CD4-positive, CD25-positive, alpha-beta regulatory T cell (primary cell): ENCODE data around the gene SORCS2. TPM values are rescaled to one million over a fixed set of nuclear protein-coding genes. Genes with fewer than 3 reads are reported as not detected.

Experiments used
- ATAC-seq, 2 donors: fragments of 150-1000 bp; cut with Tn5 transposase; one replicate each; pipeline ENCODE4 v1.10.0; 2021; ENCODE audit warnings: low read depth in 2 of 2, moderate number of reproducible peaks in 2 of 2, moderate library complexity in 1 of 2
- DNase-seq, 3 donors: peaks; one replicate each; pipeline versions ENCODE4 v3.0.0 to v3.0.0-alpha.2; 2012 to 2022; ENCODE audit warnings: mixed read lengths in 1 of 3
- H3K27ac ChIP-seq: one replicate; pipeline ENCODE4 v1.7.0; 2013; ENCODE audit warnings: mild to moderate bottlenecking, low read length; ENCODE audit not compliant: insufficient read depth, poor library complexity, severe bottlenecking
- H3K27me3 ChIP-seq: one replicate; pipeline ENCODE4 v1.7.0; 2013; ENCODE audit warnings: low read length; ENCODE audit not compliant: control insufficient read depth, insufficient read depth
- H3K36me3 ChIP-seq: one replicate; pipeline ENCODE4 v1.7.0; 2013; ENCODE audit warnings: mild to moderate bottlenecking, low read length, moderate library complexity; ENCODE audit not compliant: control insufficient read depth, insufficient read depth
- H3K4me1 ChIP-seq: 2 replicates; pipeline ENCODE4 v1.7.0; 2013; ENCODE audit warnings: mild to moderate bottlenecking, low read length; ENCODE audit not compliant: insufficient read depth, control insufficient read depth, poor library complexity, severe bottlenecking
- H3K4me3 ChIP-seq: one replicate; pipeline ENCODE4 v1.7.0; 2013; ENCODE audit warnings: low read depth, mild to moderate bottlenecking, low read length, moderate library complexity
- H3K9me3 ChIP-seq, 2 experiments: 1 replicate in 1 of 2; 2 replicates in 1 of 2; pipeline ENCODE4 v1.7.0; 2013; ENCODE audit warnings: low read length in 2 of 2, mild to moderate bottlenecking in 1 of 2, moderate library complexity in 1 of 2; ENCODE audit not compliant: control insufficient read depth in 2 of 2
- H3K27ac Mint-ChIP-seq, 3 donors: one replicate each; pipeline ENCODE4 v1.8.0; 2020 to 2022; ENCODE audit warnings: mild to moderate bottlenecking in 3 of 3, mixed read lengths in 3 of 3, moderate library complexity in 2 of 3
- H3K27me3 Mint-ChIP-seq: one replicate; pipeline ENCODE4 v1.8.0; 2022; ENCODE audit warnings: mild to moderate bottlenecking, mixed read lengths
- H3K36me3 Mint-ChIP-seq: one replicate; pipeline ENCODE4 v1.8.0; 2020; ENCODE audit warnings: mixed read lengths
- H3K4me1 Mint-ChIP-seq, 4 donors: one replicate each; pipeline ENCODE4 v1.8.0; 2020 to 2022; ENCODE audit warnings: mixed read lengths in 4 of 4, mild to moderate bottlenecking in 1 of 4
- H3K4me3 Mint-ChIP-seq, 4 donors: one replicate each; pipeline ENCODE4 v1.8.0; 2020 to 2022; ENCODE audit warnings: mild to moderate bottlenecking in 4 of 4, mixed read lengths in 4 of 4, moderate library complexity in 3 of 4
- H3K9me3 Mint-ChIP-seq, 7 donors: one replicate each; pipeline ENCODE4 v1.8.0; 2020 to 2022; ENCODE audit warnings: mixed read lengths in 7 of 7, mild to moderate bottlenecking in 3 of 7, moderate library complexity in 2 of 7
- polyA plus RNA-seq, 4 donors: library from polyadenylated mRNA; unstranded; fragments of 300-500 nt; fragmentation: Illumina TruSeq; gene quantifications; one replicate each; pipeline ENCODE4 v1.2.3, GENCODE V29; 2021
- total RNA-seq: library from RNA; stranded (reverse); gene quantifications from one replicate; pipeline ENCODE4 v1.2.3, GENCODE V29; 2022

SORCS2 gene
- total and polyA plus RNA-seq, 5 donors from 2014 or later: not detected

DNA sequence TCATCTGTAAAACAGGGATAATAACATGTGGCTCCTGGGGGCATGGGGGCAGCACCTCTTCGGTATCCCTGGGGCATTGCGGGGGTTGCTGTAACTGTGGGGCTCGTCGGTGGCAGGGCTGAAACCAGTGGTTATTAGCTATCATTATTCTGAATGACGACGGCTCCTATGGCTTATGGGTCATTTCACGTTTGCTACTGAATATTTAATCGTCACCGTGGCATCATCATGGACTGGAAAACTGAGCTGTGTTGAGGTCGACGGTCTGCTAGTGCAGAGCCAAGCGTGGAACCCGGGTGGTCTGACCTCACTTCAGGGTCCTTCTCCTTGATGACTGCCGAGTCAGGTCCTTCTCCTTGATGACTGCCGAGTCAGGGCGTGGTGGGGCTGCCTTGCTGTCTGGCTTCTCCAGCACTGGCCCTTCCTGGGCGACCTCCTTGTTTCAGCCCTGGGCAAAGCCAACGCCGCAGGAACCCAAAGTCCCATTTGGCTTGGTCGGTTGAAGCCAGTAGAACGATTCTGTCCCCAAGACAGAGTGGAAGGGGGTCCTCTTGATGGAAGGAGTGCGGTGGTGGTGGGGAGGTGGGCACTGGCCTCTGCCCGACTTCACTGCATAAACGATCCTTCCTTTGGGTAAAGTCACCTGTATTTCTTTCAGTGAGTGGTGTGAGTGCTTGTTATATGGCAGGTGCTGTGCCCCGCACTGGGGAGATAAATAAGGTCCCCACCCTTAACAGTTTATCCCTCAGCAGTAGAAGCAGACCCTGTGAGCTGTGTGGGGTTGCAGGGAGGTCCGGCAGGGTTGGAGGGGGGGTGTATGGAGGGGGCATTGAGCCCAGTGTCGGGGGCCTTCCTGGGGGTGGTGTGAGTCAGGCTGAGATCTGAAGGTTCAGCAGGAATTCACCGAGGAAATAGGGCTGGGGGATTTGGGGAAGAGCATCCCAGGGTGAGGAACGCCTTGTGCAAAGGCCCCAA lies 201.6 kb downstream of the SORCS2 start:
- no peak for ATAC-seq
- no peak overlapping the region for H3K27ac Mint-ChIP-seq
- no peak overlapping the region for H3K27ac ChIP-seq
- DNase-seq: no peak
- H3K36me3 Mint-ChIP-seq: no peaks in the 10 kb centered on the region
- no peaks in the 10 kb centered on the region for H3K9me3 Mint-ChIP-seq
- no peaks in the 10 kb centered on the region for H3K4me1 Mint-ChIP-seq
- H3K36me3 ChIP-seq: no peaks in the 10 kb centered on the region
- H3K9me3 ChIP-seq: no peaks in the 10 kb centered on the region
- H3K4me1 ChIP-seq: no peaks in the 10 kb centered on the region
- H3K27me3 ChIP-seq: no peaks in the 10 kb centered on the region
- no peak overlapping the region for H3K4me3 ChIP-seq
- H3K27me3 Mint-ChIP-seq: peaks cover 11% of the 10 kb centered on the region
- H3K4me3 Mint-ChIP-seq: no peak overlapping the region

DNA sequence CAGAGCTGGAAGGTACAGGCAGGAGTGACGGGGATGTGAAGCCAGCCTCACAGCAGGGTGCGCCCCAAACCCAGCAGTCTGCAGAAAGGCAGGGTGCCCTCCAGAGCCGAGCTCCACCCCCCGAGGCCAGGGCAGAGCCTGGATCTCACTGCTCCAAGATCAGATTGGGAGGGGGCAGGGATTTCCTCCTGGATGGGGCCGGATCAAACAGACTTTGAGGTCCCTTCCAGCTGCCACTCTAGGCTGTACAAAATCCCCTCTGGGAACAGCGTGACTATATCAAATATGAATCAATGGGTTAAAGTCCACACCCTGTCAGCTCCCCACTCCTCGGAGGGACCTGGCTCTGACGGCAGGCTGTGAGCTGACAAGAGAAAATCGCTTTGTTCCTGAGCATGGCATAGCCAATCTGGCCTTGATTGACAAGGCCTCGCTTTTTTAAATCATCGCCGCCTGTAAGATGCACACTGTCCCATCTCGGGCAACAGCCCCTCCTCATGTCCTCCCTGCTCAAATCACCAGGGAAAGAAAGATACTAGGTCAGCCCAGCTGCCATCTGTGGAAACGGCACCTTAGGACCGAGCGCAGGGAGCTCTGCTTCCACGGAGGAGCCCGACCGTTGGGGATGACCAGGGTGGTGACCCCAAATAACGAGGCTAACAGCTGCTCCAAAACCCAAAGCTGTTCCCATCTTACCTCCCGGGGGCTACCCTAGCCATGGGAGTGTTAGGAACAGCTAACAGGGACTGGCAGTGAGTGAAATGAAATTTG lies 202.5 kb downstream of the SORCS2 start:
- Mint-ChIP-seq H3K9me3 (no peaks in the 10 kb centered on the region), H3K4me1 (no peaks in the 10 kb centered on the region), H3K27me3 (peaks cover 12% of the 10 kb centered on the region), H3K36me3 (no peaks in the 10 kb centered on the region), H3K27ac (no peak overlapping the region), H3K4me3 (no peak overlapping the region)
- DNase-seq (no peak), ATAC-seq (no peak)
- Histone ChIP-seq H3K4me3 (no peak overlapping the region), H3K9me3 (no peaks in the 10 kb centered on the region), H3K36me3 (no peaks in the 10 kb centered on the region), H3K4me1 (no peaks in the 10 kb centered on the region), H3K27me3 (peaks cover 3% of the 10 kb centered on the region), H3K27ac (no peak overlapping the region)

- H3K4me3 Mint-ChIP-seq: no peak overlapping the region
- Histone ChIP-seq H3K9me3 (no peaks in the 10 kb centered on the region), H3K4me3 (no peak overlapping the region), H3K27me3 (peaks cover 3% of the 10 kb centered on the region), H3K36me3 (no peaks in the 10 kb centered on the region), H3K4me1 (no peaks in the 10 kb centered on the region), H3K27ac (no peak overlapping the region)
- no peaks in the 10 kb centered on the region for H3K36me3 Mint-ChIP-seq
- no peaks in the 10 kb centered on the region for H3K4me1 Mint-ChIP-seq
- no peak overlapping the region for H3K27ac Mint-ChIP-seq
- DNase-seq (no peak), ATAC-seq (no peak)
- peaks cover 0 to 4% (median 0%) of the 10 kb centered on the region in 7 donors for H3K9me3 Mint-ChIP-seq
- H3K27me3 Mint-ChIP-seq: peaks cover 16% of the 10 kb centered on the region
These were observed 203.3 kb downstream of the SORCS2 start for GRCh38 chr4:7395645-7396044.

- Mint-ChIP-seq H3K4me3 (no peak overlapping the region), H3K9me3 (peaks cover 0 to 6% (median 0%) of the 10 kb centered on the region in 7 donors), H3K36me3 (no peaks in the 10 kb centered on the region), H3K27ac (no peak overlapping the region), H3K4me1 (no peaks in the 10 kb centered on the region), H3K27me3 (peaks cover 16% of the 10 kb centered on the region)
- Histone ChIP-seq H3K36me3 (no peaks in the 10 kb centered on the region), H3K4me3 (no peak overlapping the region), H3K4me1 (no peaks in the 10 kb centered on the region), H3K27ac (no peak overlapping the region), H3K27me3 (peaks cover 3% of the 10 kb centered on the region), H3K9me3 (no peaks in the 10 kb centered on the region)
- DNase-seq: no peak
- ATAC-seq: no peak
These were observed 204.0 kb downstream of the SORCS2 start for GRCh38 chr4:7396186-7396910.

GRCh38 chr4:7397206-7398103 lies 205.1 kb downstream of the SORCS2 start:
- Mint-ChIP-seq H3K9me3 (peaks cover 0 to 6% (median 0%) of the 10 kb centered on the region in 7 donors), H3K27ac (no peak overlapping the region), H3K36me3 (no peaks in the 10 kb centered on the region), H3K4me1 (no peaks in the 10 kb centered on the region), H3K27me3 (peaks cover 16% of the 10 kb centered on the region), H3K4me3 (no peak overlapping the region)
- H3K4me3 ChIP-seq: no peak overlapping the region
- H3K36me3 ChIP-seq: no peaks in the 10 kb centered on the region
- H3K27ac ChIP-seq: no peak overlapping the region
- H3K9me3 ChIP-seq: no peaks in the 10 kb centered on the region
- no peak for ATAC-seq
- peaks cover 3% of the 10 kb centered on the region for H3K27me3 ChIP-seq
- no peak for DNase-seq
- H3K4me1 ChIP-seq: no peaks in the 10 kb centered on the region

DNA sequence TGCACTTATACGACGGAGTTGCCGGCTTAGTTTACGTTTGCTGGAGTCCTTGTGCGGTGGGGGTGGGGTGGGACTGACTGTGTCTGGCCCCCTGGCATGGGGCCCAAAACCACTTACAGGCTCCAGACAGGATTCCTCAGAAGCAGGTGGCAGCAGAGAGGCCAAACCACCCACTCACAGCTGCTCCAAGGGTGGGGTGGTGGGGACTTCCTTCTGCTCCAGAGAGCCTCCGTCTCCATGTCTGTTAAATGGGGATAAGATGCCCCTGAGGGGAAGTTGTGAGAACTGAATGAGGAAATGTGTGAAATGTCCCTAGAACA lies 205.7 kb downstream of the SORCS2 start:
- Mint-ChIP-seq H3K27ac (no peak overlapping the region), H3K4me1 (no peaks in the 10 kb centered on the region), H3K4me3 (no peak overlapping the region), H3K9me3 (peaks cover 0 to 6% (median 0%) of the 10 kb centered on the region in 7 donors), H3K27me3 (peaks cover 16% of the 10 kb centered on the region), H3K36me3 (no peaks in the 10 kb centered on the region)
- Histone ChIP-seq H3K9me3 (no peaks in the 10 kb centered on the region), H3K27ac (no peak overlapping the region), H3K27me3 (peaks cover 3% of the 10 kb centered on the region), H3K36me3 (no peaks in the 10 kb centered on the region), H3K4me1 (no peaks in the 10 kb centered on the region), H3K4me3 (no peak overlapping the region)
- DNase-seq (no peak), ATAC-seq (no peak)
